Activated CD4-positive, alpha-beta T cell treated with anti-CD3 and anti-CD28 coated beads, Interleukin-2, Interleukin-4, amounts not matched to agents 100 ng/mL and 50 ng/mL, durations not matched to agents 16 hours and 8 hours (primary cell): Measurements from ENCODE around the gene SIGLEC9.
A peak's percentile ranks its signal among the peaks of the same experiment; 100 is the strongest.

ENCODE experiments used
- DNase-seq: peaks from one replicate; pipeline ENCODE4 v3.0.0-alpha.2; 2020; ENCODE audit warnings: low spot score

Gene SIGLEC9

DNA sequence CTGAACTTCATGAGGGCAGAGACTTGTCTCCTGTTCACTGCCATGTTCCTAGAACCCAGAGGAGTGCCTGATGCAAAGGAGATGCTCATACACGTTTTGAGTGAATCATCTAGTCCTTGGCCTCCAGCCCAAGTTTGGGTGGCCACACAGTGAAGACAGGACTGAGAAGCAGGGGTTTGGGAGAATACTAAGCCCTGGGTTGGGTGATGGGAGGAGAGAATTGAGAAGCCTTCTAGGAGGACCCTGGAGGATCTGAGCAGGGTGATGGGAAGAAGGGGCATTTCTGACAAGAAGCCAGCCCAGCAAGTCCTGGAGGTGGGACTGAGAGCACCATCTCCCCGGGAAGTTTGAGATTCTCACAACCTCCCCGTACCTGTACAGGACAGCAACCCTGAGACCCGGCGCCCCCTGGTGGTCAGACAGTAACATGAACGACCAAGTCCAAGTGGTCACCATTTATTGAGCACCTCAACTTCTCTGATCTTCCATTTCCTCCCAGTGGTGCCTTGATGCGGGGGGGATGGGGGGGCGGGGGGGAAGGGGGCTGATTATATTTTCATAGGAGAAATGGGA lies 27.5 kb upstream of the SIGLEC9 start:
- peak; percentile 68 for DNase-seq

DNA sequence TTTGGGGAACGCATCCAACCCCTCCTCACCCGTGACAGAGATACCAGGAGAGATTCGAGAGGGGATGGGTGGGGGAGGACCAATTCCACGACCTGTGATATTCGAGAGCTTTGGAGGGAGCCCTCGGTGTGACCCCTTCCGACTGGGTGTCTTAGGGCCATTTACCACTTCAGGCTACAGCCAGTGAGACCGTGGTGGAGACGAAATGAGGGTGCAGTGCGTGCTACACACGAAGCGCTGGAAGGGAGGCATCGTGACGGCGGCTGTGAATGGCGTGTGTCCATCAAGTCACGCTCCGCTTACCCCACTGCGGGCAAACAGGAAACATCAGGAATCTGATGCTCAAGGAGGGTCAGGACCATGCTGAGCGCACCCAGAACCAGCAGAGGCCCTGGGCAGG lies 26.9 kb upstream of the SIGLEC9 start:
- DNase-seq: no peak

DNA sequence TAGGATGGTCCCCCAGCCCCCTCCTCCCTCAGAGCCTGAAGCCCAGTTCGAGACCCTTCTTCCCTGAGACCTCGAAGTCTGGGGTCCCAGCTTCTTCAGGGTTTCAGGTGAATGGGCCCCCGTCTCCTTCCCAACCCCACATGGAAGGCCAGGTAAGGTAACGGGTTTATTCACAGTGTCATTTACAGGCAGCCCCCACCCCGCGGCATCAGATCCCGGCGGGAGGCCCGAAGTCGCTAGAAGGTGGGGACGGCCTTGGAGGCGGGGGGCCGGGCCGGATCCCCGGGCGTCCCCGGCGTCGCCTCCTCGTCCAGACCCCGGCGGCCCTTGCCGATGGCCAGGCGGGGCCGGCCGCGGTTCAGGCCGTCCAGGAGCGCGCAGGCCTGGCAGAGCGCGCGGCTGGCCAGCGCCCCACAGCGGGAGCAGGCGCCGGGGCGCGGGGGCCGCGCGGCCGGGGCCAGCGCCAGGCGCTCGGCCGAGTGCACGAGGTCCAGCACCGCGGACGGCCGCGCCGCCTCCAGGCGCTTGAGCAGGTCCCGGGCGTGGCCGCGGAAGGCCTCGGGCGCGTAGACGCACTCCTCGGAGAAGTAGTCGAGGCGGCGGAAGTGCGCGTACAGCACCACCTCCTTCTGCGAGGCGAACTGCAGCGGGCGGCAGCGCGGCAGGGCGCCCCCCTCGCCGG lies 26.2 kb upstream of the SIGLEC9 start:
- DNase-seq: no peak

DNA sequence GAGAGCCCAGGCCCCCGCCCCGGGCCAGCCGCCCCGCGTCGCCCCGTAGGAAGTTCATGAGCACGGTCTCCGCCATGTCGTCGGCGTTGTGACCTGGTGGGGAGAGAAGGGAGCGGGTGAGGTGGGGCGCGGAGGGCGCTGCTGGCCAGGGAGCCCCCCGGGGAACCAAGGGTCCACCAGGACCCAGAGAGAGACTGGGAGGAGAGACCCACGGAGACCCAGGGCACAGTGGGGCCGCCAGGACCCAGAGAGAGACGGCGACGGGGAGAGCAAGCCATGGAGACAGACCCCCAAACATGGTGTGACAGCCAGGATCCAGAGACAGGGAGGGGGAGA lies 25.7 kb upstream of the SIGLEC9 start:
- DNase-seq: no peak

DNA sequence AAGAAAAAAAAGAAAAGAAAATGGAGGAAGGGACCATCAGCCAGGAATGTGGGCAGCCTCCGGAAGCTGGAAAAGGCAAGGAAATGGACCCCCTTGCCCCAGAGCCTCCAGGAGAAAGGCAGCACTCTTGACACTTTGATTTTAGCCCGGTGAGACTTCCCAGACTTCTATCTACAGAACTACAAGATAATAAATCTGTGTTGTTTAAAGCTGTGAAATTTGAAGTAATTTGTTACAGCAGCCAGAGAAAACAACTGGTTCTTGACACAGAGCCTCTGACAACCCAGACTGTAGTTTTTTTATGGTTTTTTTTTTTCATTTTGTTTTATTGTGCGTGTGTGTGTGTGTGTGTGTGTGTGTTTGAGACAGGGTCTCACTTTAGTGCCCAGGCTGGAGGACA lies 24.1 kb upstream of the SIGLEC9 start:
- DNase-seq: no peak

DNA sequence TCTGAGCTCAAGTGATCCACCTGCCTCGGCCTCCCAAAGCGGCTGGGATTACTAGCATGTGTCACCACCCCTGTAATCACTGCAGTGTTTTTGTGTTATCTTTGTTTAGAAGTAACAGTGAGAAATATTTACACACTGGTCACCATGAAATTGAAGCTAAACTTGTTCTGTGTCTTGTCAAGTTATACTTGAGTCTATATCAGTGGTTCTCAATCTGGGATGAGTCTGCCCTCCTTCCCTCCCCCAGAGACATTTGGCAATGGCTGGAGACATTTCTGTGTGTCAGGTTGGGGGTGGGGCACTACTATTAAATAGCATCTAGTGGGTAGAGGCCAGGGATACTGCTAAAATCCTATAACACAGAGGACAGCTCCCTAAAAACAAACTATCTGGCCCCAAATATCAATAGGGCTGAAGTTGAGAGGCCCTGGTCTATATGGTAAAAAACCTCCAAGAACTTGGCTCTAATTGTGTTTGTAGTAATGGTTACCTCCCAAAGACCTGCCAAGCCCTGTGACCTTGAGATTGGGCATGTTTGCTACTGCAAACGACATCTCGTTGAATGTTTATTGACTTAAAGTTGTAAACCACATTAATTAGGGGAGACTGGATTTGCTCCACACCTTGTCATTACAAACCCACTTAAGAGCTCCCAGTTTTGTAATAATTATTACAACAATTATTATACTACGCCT lies 23.4 kb upstream of the SIGLEC9 start:
- DNase-seq: no peak

DNA sequence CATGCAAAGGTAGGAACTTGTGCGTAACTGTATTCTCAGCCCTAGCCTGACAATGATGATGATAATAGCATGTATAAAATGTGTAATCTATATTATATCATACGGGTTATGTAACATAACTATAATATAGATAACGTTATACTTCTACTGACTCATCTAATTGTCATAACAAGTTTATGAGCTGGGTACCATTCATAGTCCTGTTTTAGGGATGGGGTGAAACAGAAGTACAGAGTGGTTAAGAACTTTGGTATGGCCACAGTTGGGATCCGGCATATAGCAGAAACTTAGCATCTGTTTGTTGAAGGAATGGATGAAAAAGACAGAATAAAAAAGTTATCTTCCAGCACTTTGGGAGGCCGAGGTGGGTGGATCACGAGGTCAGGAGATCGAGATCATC lies 21.7 kb upstream of the SIGLEC9 start:
- no peak for DNase-seq

DNA sequence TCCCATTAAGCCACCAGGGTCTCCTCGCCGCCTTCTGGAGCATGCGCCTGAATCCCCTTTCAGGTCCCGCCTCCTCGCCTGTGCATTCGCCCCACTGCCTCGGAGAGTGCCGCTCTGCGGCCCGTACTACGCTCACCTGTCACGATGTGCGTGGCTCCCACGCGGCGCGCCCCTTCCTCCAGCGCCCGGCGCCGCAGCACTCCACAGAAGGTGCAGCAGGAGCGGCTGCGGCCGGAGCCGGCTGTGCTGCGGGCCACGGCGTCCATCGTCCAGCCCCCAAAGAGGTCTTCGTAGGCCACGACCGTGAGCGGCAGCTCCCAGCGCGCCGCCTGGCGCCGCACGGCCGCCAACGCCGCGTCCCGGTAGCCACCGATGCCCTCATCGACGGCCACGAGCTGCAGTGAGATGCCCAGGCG lies 20.8 kb upstream of the SIGLEC9 start:
- DNase-seq: no peak

DNA sequence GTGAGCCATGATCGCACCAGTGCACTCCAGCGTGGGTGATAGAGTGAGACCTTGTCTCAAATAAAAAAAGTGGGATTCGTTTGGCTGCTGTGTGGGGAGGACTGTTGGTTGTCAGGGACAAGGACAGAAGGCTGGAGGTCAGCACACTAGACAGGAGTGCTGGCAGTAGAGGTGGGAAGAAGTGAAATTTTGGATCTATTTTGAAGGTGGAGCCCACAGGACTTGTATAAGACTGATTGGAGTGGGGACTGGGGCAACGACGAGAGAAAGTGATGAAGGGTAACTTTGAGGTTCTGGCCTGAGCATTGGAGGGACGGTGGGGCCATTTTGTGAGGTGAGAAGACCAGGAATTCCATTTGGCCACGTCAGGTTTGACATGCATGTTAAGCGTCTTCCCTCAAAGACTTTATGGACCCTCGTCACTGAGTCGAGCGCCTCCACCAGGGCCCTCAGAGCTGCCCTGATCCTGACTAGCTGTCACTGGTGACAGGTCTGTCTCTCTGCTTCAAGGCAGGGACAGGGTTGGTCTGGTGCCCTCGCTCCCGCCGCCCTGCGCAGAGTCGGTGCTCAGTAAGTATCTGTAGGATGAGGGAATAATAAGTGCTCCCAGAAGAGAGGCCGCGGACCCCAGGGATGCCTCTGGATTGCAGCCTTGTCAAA lies 17.2 kb upstream of the SIGLEC9 start:
- peak; percentile 30 for DNase-seq

DNA sequence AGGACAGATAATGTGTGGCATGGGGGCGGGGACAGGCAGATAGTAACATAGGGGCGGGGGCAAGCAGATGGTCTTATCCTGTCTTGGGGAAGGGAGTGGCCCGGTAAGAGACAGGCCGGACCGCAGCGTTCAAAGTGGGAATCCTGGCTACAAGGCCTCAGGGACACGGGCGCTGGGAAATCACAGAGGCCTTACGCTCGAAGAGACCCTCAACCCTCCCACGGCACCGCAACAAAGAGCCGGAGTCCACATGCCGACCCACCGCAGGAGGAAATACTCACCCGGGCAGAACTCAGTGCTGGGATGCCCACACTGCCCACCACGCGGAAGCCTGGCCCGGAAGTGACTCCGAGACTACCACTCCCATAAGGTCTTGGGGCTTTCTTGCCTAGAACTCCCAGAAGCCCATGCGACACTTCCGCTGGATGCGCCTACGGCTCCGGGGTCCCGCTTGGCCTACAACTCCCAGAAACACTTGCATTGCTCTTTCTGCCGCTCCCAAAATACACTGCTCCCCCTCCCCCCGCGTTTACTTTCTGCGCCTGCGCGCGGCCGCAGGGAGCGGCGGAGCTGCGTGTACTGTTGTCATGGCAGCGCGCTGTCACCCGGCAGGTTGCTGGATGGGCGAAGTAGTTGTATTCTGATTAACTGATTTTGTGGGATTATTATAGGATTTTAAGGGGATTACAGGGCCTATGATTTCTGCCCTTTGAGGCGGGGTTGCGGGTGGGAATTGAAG lies 16.5 kb upstream of the SIGLEC9 start, which contains the start of gene CTU1:
Gene CTU1 (minus strand): TSS at position 344 of the 739 bp plus-strand sequence. CDS start 3,840 bp downstream, outside the sequence.
- peak; percentile 99 for DNase-seq

DNA sequence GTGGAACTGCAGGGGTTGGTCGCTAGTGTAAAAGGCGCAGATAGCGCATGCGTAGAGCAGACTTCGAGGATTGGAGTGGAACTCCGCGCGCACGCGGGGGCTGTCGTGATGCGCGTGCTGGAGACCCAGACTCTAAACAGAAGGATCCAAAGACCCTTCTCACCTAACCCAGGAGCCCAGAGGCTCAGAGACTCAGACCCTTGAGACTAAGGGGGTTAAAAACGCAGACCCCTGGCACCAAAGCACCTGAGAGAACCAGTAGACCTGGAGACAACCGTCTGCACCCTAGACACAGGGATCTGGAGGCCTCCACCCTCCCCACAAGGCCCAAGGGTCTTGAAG lies 15.9 kb upstream of the SIGLEC9 start:
- no peak for DNase-seq

DNA sequence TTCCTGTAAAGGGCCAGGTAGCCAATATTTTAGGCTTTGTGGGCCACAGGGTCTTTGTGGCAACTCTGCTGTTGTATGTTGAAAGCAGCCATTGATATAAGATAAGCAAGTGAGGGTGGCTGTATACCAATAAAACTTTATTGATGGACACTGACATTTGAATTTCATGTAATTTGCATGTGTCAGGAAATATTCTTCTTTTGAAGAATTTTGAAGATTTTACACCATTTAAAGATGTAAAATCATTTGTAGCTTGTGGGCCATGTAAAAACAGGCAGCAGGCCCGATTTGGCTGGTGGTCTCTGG lies 14.1 kb upstream of the SIGLEC9 start:
- no peak for DNase-seq

DNA sequence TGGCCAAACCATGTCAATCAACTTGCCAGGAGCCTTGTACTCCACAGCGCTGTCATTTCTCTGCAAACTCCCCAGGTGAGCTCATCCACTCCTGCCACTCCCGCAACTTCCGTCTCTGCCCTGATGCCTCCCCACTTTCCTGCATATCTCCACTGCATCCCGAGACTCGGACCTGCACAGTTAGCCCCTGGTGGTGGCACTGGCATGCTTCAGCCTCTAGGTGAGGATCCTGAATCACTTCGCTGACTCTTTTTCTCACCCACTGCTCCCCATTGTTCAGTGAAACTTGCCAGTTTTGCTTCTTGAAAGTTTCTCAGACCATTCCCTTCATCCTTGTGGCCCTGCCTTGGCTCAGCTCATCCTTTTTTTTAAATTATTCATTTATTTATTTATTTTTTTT lies 13.1 kb upstream of the SIGLEC9 start:
- no peak for DNase-seq

DNA sequence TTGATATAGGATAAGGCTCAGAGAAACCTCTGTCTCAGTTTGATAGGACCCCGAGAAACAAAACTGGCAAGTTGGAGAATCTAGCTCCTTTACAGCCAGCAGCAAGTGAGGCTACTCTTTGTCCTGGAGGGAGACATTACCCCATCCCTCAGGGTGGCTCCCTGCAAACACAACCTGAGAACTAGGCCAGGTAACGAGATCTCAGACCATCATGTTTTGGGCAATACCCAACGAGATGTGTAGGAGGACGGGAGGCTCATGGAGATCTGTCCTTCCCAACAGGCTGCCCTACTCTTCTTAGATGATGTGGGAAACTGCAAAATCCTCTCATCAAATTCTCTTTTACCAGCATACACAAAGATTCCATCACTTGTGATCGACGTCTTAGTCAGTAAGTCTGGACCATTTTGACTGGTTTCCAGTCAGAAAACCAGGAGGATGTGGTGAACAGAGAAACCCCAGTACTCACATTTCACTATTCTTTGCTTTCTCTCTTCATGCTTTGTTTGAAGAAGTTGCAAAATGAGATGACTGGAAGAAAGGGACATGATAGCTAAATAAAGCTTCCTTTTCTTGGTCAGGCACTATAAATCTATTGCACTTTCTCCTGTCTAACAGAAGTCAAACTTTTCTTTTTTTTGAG lies 10.5 kb upstream of the SIGLEC9 start:
- peak; percentile 79 for DNase-seq

DNA sequence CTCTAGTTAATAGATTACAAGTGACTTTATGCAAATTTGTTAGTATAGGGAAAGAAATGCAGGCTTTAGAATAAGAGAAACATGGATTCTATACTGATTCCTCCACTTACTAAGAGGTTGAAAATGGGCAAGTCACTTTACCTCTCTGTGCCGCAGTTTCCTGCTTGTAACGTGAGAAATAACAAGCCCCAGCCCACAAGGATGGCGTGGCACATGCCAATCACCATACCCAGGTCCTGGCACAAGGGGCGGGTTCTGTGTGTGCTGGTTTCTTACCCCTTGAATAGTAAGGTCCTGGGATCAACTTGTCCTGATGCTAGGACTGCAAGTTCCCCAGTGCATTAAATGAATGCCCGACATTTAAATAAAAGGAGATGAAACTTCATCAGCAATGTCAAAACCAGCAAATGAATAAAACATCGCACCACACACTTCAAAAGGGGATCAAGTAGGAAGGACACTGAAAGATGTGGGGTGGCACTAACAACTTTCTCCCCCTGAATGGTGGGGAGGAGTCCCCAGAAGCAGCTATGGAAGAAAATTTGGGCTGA lies 7.9 kb upstream of the SIGLEC9 start:
- peak; percentile 52 for DNase-seq

DNA sequence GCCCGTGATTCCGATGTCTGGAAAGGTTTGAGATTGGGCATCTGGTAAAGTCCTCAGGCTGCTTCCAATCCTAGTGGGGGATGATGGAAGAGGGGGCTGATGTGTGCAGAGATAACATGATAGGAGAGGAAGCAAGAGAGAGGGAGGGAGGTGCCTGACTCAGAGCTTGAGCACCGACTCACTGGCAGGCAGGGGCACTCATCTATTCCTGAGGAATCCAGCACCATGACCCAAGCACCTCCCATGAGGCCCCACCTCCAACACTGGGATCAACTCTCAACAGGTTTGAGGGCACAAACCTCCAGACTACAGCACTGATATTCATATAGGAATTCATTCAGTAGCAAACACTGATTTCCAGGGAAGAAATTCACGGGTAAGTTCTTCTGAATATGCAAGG lies 5.6 kb upstream of the SIGLEC9 start:
- no peak for DNase-seq

DNA sequence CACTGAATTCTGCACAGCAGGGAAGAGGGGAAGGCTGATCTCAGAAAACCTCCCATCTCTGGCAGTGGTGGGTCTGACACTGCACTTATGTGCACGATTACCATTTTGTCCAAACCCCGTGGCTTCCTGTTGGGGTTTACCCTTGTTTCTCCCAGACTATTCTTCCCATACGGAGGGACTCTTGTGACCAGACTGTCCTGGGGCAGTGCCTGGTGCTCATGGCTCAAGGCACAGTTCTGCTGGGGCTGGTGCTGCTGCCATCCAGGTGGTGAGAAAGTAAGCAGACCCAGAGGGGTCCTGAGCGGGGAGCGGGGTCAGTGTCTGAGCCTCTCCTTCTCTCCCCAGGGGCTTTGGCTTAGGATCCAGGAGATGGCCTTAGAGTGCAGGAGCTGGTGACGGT lies 5.1 kb upstream of the SIGLEC9 start:
- DNase-seq: no peak

DNA sequence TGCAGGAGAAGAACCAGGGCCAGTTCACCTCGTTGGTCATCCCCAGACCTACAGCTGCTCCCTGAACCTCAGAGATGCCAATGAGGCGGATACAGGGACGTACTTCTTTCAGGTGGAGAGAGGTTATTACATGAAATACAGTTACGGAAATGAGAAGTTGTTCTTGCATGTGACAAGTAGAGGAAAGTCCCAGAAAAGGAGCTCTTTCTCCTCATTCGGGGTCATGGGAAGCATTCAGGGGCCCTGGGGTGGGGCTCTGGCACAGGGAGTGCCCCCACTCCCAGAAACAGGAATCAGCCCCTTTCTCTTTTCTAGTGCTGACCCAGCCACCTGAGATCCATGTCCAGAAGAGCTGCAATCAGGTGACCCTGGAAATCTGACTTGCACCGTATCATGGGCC lies 4.5 kb upstream of the SIGLEC9 start:
- no peak for DNase-seq

DNA sequence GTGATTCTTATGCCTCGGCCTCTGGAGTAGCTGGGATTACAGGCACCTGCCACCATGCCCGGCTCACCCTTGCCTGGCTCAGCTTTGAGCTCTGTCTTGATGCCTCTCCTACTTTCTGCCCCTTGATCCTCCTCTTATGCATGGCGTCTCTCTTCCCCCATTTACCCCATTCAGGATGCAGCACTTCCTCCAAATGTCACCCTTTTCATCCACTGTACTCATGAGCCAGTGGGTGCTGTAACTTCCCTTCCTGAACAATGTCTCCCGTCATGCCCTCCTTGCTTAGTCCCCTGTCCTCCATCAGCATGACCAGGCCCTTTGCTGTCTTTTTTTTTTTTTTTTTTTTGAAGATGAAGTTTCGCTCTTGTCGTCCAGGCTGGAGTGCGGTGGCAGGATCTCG lies 3.4 kb upstream of the SIGLEC9 start:
- no peak for DNase-seq

DNA sequence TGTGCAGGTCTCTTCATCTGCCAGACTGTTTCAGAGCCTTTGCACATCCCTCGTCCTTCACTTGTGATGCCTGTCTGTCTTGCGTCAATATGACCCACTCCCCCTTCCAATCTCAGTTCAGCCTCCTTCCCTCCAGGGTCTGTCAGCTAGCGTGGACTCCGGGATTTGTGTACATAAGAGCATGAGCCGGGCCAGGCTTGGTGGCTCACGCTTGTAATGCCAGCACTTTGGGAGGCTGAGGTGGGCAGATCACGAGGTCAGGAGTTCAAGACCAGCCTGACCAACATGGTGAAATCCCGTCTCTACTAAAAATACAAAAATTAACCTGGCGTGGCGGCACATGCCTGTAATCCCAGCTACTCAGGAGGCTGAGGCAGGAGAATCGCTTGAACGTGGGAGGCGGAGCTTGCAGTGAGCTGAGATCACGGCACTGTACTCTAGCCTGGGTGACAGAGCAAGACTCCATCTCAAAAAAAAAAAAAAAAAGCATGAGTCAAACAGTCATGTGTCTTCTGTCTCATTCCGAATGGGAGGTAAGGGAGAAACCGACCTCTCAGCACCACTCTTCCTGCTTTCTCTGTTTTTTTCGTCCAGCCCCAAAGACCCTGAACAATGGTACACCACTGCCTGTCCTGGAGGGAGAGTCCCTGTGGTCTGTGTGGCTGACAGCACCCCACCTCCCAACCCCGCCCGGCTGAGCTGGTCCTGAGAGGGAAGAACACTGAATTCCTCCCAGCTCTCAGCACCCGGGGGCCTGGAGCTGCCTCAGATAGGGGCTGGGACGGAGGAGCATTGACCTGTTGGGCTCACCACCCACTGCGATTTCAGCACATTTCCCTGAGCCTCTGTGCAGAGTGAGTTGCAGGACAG lies 2.4 kb upstream of the SIGLEC9 start:
- DNase-seq: no peak

DNA sequence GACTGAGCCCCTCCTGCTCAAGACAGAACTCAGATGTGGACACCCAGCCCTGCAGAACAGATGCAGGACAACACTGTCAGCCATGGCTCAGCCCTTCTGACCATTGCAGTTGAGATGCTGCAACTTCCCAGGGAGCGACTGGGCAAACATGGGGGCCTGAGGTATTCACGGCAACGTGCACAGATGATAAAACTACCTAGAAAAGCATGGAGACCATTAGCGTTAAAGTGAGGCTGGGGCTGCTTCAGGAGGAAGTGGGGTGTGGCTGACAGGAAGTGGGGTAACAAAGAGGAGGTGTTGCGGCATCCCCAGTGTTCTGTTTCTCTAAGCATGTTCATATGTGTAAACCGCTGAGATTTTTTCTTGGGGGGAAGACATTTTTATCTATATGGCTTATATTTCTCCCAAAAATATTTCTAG lies 1.3 kb upstream of the SIGLEC9 start:
- DNase-seq: peak; percentile 65
